Type B pancreatic cell (in vitro differentiated cells): Measurements from ENCODE around the gene PRKCB. TPM values are rescaled to one million over a fixed set of nuclear protein-coding genes. Genes with fewer than 3 reads are reported as not detected.
"Not testable (repeated sequence)": the region's sequence is repeated elsewhere in the genome, so short reads cannot be mapped to it uniquely, and the experiment has no call there.

Source experiments
- DNase-seq: peaks from one replicate; pipeline ENCODE4 v3.0.0; 2021; ENCODE audit warnings: mixed read lengths; ENCODE audit not compliant: unreplicated experiment; ENCODE audit errors: extremely low spot score
- H3K27ac Mint-ChIP-seq: 2 replicates; pipeline ENCODE4 v1.8.0; 2021; ENCODE audit warnings: mild to moderate bottlenecking, mixed read lengths
- H3K27me3 Mint-ChIP-seq: 2 replicates; pipeline ENCODE4 v1.8.0; 2021; ENCODE audit warnings: mixed read lengths
- H3K36me3 Mint-ChIP-seq: 2 replicates; pipeline ENCODE4 v1.8.0; 2021; ENCODE audit warnings: mixed read lengths
- H3K4me1 Mint-ChIP-seq: one replicate; pipeline ENCODE4 v1.8.0; 2021; ENCODE audit warnings: mixed read lengths; ENCODE audit not compliant: unreplicated experiment
- H3K4me3 Mint-ChIP-seq: 2 replicates; pipeline ENCODE4 v1.8.0; 2021; ENCODE audit warnings: mild to moderate bottlenecking, mixed read lengths
- H3K9me3 Mint-ChIP-seq: 2 replicates; pipeline ENCODE4 v1.8.0; 2021; ENCODE audit warnings: mixed read lengths
- CTCF ChIP-seq: fragments of 200-600 bp; sonication (generic); conservative IDR thresholded peaks from 2 replicates; pipeline ENCODE4 v1.5.0; 2021; ENCODE audit warnings: antibody characterized with exemption, mild to moderate bottlenecking
- total RNA-seq: library from RNA; stranded (reverse); gene quantifications from 2 replicates; pipeline ENCODE4 v1.2.1, GENCODE V29; 2021; ENCODE audit warnings: low replicate concordance

Gene PRKCB
- total RNA-seq, 1 donor from 2014 or later, result 10.2 TPM

- no peak for TF ChIP-seq CTCF
- Mint-ChIP-seq H3K27me3 (peaks cover 42% of the 10 kb centered on the region), H3K4me3 (no peak overlapping the region), H3K27ac (no peak overlapping the region), H3K4me1 (no peaks in the 10 kb centered on the region), H3K36me3 (no peaks in the 10 kb centered on the region), H3K9me3 (no peaks in the 10 kb centered on the region)
- DNase-seq, result no peak
Measured at GRCh38 chr16:23929237-23929636, 93.5 kb downstream of the PRKCB start.

GRCh38 chr16:23929856-23930255 lies 94.1 kb downstream of the PRKCB start:
- TF ChIP-seq CTCF, result no peak
- Mint-ChIP-seq H3K4me3 (no peak overlapping the region), H3K36me3 (no peaks in the 10 kb centered on the region), H3K27me3 (peaks cover 44% of the 10 kb centered on the region), H3K27ac (no peak overlapping the region), H3K4me1 (no peaks in the 10 kb centered on the region), H3K9me3 (no peaks in the 10 kb centered on the region)
- DNase-seq, result no peak

GRCh38 chr16:23930791-23931190 lies 95.0 kb downstream of the PRKCB start:
- H3K36me3 Mint-ChIP-seq, result no peaks in the 10 kb centered on the region
- no peak for TF ChIP-seq CTCF
- H3K4me1 Mint-ChIP-seq, result no peaks in the 10 kb centered on the region
- DNase-seq, result no peak
- H3K27me3 Mint-ChIP-seq, result peaks cover 48% of the 10 kb centered on the region
- H3K9me3 Mint-ChIP-seq, result no peaks in the 10 kb centered on the region
- no peak overlapping the region for H3K27ac Mint-ChIP-seq
- H3K4me3 Mint-ChIP-seq, result no peak overlapping the region

- no peak for TF ChIP-seq CTCF
- DNase-seq, result no peak
- Mint-ChIP-seq H3K4me1 (no peaks in the 10 kb centered on the region), H3K36me3 (no peaks in the 10 kb centered on the region), H3K27ac (no peak overlapping the region), H3K4me3 (no peak overlapping the region), H3K9me3 (no peaks in the 10 kb centered on the region), H3K27me3 (peaks cover 52% of the 10 kb centered on the region)
Measured at GRCh38 chr16:23931199-23931598, 95.4 kb downstream of the PRKCB start.

GRCh38 chr16:23933650-23934049 lies 97.9 kb downstream of the PRKCB start:
- not testable (repeated sequence) for H3K4me3 Mint-ChIP-seq, H3K27ac Mint-ChIP-seq, H3K36me3 Mint-ChIP-seq, DNase-seq, H3K9me3 Mint-ChIP-seq, H3K4me1 Mint-ChIP-seq
- H3K27me3 Mint-ChIP-seq, result peaks cover 60% of the 10 kb centered on the region

- no peak for DNase-seq
- Mint-ChIP-seq H3K36me3 (no peaks in the 10 kb centered on the region), H3K27ac (no peak overlapping the region), H3K9me3 (no peaks in the 10 kb centered on the region), H3K4me3 (no peak overlapping the region), H3K27me3 (peaks cover 63% of the 10 kb centered on the region), H3K4me1 (no peaks in the 10 kb centered on the region)
- no peak for TF ChIP-seq CTCF
Measured at GRCh38 chr16:23934610-23935236, 98.9 kb downstream of the PRKCB start.
